Epithelial cell of proximal tubule (primary cell): Measurements from ENCODE around the gene MYBBP1A. TPM values are rescaled to one million over a fixed set of nuclear protein-coding genes. Genes with fewer than 3 reads are reported as not detected.
A peak's percentile ranks its signal among the peaks of the same experiment; 100 is the strongest.

Source experiments
- DNase-seq: peaks from one replicate; pipeline ENCODE4 v3.0.0-alpha.2; 2011; ENCODE audit warnings: low read depth
- H3K4me3 ChIP-seq: 2 replicates; pipeline ENCODE4 v1.5.1; 2011; ENCODE audit warnings: low read depth, mild to moderate bottlenecking, low read length
- CTCF ChIP-seq: conservative IDR thresholded peaks from 2 replicates; pipeline ENCODE4 v1.5.1; 2012; ENCODE audit warnings: low read depth, mild to moderate bottlenecking, low read length
- total RNA-seq: library from RNA; depleted of rRNA; stranded (reverse); fragments of >200 nt; gene quantifications from 2 replicates; pipeline ENCODE4 v1.2.3, GENCODE V29; 2015

Gene MYBBP1A
- total RNA-seq, 1 donor from 2014 or later = 70.9 TPM

- no peak for TF ChIP-seq CTCF
- peak overlapping the region; percentile 56 for H3K4me3 ChIP-seq
- DNase-seq = peak; percentile 76
Observed at GRCh38 chr17:4497101-4497824, 57.9 kb downstream of the MYBBP1A start.

GRCh38 chr17:4492721-4493561 is 62.2 kb downstream of the MYBBP1A start:
- TF ChIP-seq CTCF = no peak
- peak; percentile 55 for DNase-seq
- H3K4me3 ChIP-seq = no peak overlapping the region

GRCh38 chr17:4490637-4491061 is 64.5 kb downstream of the MYBBP1A start:
- H3K4me3 ChIP-seq = no peak overlapping the region
- DNase-seq = no peak
- no peak for TF ChIP-seq CTCF

GRCh38 chr17:4490109-4490591 is 65.0 kb downstream of the MYBBP1A start:
- no peak for TF ChIP-seq CTCF
- no peak overlapping the region for H3K4me3 ChIP-seq
- DNase-seq = no peak

- H3K4me3 ChIP-seq = no peak overlapping the region
- no peak for TF ChIP-seq CTCF
- no peak for DNase-seq
Observed at GRCh38 chr17:4488989-4489595, 66.1 kb downstream of the MYBBP1A start.

Other genes with a start within 250 kb of the MYBBP1A start
- gene UBE2G1, start 188.7 kb downstream of the MYBBP1A start, total RNA-seq = 65.4 and 68.1 TPM in 2 replicates
- gene SPNS3, start 121.4 kb downstream of the MYBBP1A start, total RNA-seq = 0.75 and 3.0 TPM in 2 replicates
- 110 and 162 TPM in 2 replicates for gene SPNS2, start 56.5 kb downstream of the MYBBP1A start, total RNA-seq
- 0.80 and 0.86 TPM in 2 replicates for gene GGT6, start 5.2 kb upstream of the MYBBP1A start, total RNA-seq
- gene SMTNL2, start 29.1 kb upstream of the MYBBP1A start, total RNA-seq = 0.07 and 1.3 TPM in 2 replicates
- 0.14 TPM in 1 of 2 replicates, not detected in the other for gene ALOX15, start 86.3 kb upstream of the MYBBP1A start, total RNA-seq
- 25.8 and 55.9 TPM in 2 replicates for gene PELP1, start 148.8 kb upstream of the MYBBP1A start, total RNA-seq
- gene ARRB2, start 155.2 kb upstream of the MYBBP1A start, total RNA-seq = 19.9 and 20.0 TPM in 2 replicates
- gene MED11, start 176.0 kb upstream of the MYBBP1A start, total RNA-seq = 26.6 and 27.2 TPM in 2 replicates
- 0.36 and 1.5 TPM in 2 replicates for gene ZMYND15, start 184.4 kb upstream of the MYBBP1A start, total RNA-seq
- gene CXCL16, start 184.5 kb upstream of the MYBBP1A start, total RNA-seq = 19.0 and 32.3 TPM in 2 replicates
- gene TM4SF5, start 216.5 kb upstream of the MYBBP1A start, total RNA-seq = not detected in 2 replicates
- gene VMO1, start 231.0 kb upstream of the MYBBP1A start, total RNA-seq = not detected in 2 replicates
- not detected in 2 replicates for gene GLTPD2, start 233.6 kb upstream of the MYBBP1A start, total RNA-seq
- gene PSMB6, start 240.8 kb upstream of the MYBBP1A start, total RNA-seq = 264 and 337 TPM in 2 replicates